ENCODE measurements around the gene RBM19.

GRCh38 chr12:113918306-113918705 is 47.8 kb downstream of the RBM19 start:
- TF ChIP-seq CTCF (IDR thresholded peaks at IDR 0.05) (no peak), POLR2A (IDR thresholded peaks at IDR 0.05) (no peak)

Measured in uterus (tissue), 2 donors.